Endothelial cell of umbilical vein (primary cell): ENCODE data around the gene RNPEP.

Experiments
- EZH2 ChIP-seq: IDR thresholded peaks from 2 replicates; pipeline ENCODE4 v1.6.1; 2012; ENCODE audit warnings: borderline replicate concordance, low read depth, mild to moderate bottlenecking, moderate library complexity, low read length, inconsistent platforms; ENCODE audit not compliant: severe bottlenecking
- MYC ChIP-seq: IDR thresholded peaks from one replicate; pipeline ENCODE4 v1.6.1; 2011; ENCODE audit warnings: mild to moderate bottlenecking, low read depth, low read length
- POLR2A ChIP-seq: IDR thresholded peaks from 2 replicates; pipeline ENCODE4 v1.6.1; 2012; ENCODE audit warnings: low read depth, mild to moderate bottlenecking, control low read depth, low read length
- POLR2AphosphoS5 ChIP-seq: IDR thresholded peaks from 2 replicates; pipeline ENCODE4 v1.6.1; 2012; ENCODE audit warnings: low read depth, mild to moderate bottlenecking, control low read depth, low read length, moderate library complexity; ENCODE audit not compliant: insufficient read depth
- TF ChIP-seq, protein P1 (sequence below), 2 donors: IDR thresholded peaks; 1 replicate in 1 of 2; 2 replicates in 1 of 2; pipeline ENCODE4 v1.5.1; 2011; ENCODE audit warnings: low read length in 2 of 2, mild to moderate bottlenecking in 2 of 2, moderate library complexity in 2 of 2, control low read depth in 1 of 2, inconsistent platforms in 1 of 2, low read depth in 1 of 2; ENCODE audit not compliant: insufficient read depth in 1 of 2; ENCODE audit errors: extremely low read depth in 1 of 2
- TF ChIP-seq, protein P2 (sequence below): IDR thresholded peaks from 2 replicates; pipeline ENCODE4 v1.6.1; 2011; ENCODE audit not compliant: insufficient read depth, insufficient read length

DNA sequence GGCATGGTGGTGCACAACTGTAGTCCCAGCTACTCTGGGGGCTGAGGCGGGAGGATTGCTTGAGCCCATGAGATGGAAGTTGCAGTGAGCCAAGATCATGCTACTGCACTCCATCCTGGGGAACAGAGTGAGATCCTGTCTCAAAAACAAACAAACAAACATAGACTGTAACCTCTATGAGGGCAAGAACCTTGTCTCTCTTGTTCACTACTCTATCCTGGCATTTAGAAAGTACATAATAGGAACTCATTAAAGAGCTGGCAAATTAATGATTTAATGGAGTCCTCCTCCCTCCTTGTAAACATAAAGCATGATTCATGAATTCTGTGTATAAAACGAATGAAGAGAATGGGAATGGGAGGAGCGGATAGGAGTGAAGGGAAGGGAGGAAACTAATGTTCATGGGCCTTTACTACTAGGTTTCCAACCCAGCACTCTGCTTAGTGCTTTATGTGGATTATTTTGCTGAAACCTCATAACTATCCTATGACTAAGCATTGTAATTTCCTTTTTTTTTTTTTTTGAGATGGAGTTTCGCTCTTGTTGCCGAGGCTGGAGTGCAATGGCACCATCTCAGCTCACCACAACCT is 44.7 kb upstream of the RNPEP start:
- TF ChIP-seq, protein P1, sequence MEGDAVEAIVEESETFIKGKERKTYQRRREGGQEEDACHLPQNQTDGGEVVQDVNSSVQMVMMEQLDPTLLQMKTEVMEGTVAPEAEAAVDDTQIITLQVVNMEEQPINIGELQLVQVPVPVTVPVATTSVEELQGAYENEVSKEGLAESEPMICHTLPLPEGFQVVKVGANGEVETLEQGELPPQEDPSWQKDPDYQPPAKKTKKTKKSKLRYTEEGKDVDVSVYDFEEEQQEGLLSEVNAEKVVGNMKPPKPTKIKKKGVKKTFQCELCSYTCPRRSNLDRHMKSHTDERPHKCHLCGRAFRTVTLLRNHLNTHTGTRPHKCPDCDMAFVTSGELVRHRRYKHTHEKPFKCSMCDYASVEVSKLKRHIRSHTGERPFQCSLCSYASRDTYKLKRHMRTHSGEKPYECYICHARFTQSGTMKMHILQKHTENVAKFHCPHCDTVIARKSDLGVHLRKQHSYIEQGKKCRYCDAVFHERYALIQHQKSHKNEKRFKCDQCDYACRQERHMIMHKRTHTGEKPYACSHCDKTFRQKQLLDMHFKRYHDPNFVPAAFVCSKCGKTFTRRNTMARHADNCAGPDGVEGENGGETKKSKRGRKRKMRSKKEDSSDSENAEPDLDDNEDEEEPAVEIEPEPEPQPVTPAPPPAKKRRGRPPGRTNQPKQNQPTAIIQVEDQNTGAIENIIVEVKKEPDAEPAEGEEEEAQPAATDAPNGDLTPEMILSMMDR (IDR thresholded peaks at IDR 0.05; ENCODE audit: extremely low read depth in 1 of 2, insufficient read depth in 1 of 2, low read depth in 1 of 2, low read length in 2 of 2), result no peak
- TF ChIP-seq POLR2AphosphoS5 (no peak), MYC (no peak), POLR2A (no peak), EZH2 (no peak)
- TF ChIP-seq, protein P2, sequence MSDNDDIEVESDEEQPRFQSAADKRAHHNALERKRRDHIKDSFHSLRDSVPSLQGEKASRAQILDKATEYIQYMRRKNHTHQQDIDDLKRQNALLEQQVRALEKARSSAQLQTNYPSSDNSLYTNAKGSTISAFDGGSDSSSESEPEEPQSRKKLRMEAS, result no peak
